IMR-90 (cell line): Measurements from ENCODE around the gene GNL3. TPM values are rescaled to one million over a fixed set of nuclear protein-coding genes. Genes with fewer than 3 reads are reported as not detected.

Experiments
- CEBPB ChIP-seq: IDR thresholded peaks from 2 replicates; pipeline ENCODE4 v1.6.1; 2012; ENCODE audit warnings: low read depth, low read length, improper control_type of control experiment
- CTCF ChIP-seq: conservative IDR thresholded peaks from 2 replicates; pipeline ENCODE4 v1.5.1; 2012; ENCODE audit warnings: mild to moderate bottlenecking, low read depth, low read length, improper control_type of control experiment
- MXI1 ChIP-seq: IDR thresholded peaks from 2 replicates; pipeline ENCODE4 v1.6.1; 2012; ENCODE audit warnings: low read depth, mild to moderate bottlenecking, low read length, moderate library complexity, borderline replicate concordance
- NFE2L2 ChIP-seq: fragments of 150-350 bp; IDR thresholded peaks from 2 replicates; pipeline ENCODE4 v1.6.1; 2016; ENCODE audit warnings: low read depth, mild to moderate bottlenecking, low read length
- POLR2A ChIP-seq: IDR thresholded peaks from 2 replicates; pipeline ENCODE4 v1.6.1; 2012; ENCODE audit warnings: mild to moderate bottlenecking, low read depth, low read length
- RCOR1 ChIP-seq: IDR thresholded peaks from 2 replicates; pipeline ENCODE4 v1.6.1; 2012; ENCODE audit warnings: mild to moderate bottlenecking, low read length, improper control_type of control experiment; ENCODE audit not compliant: insufficient replicate concordance
- RFX5 ChIP-seq: IDR thresholded peaks from 2 replicates; pipeline ENCODE4 v1.8.0; 2012; ENCODE audit warnings: low read depth, mild to moderate bottlenecking, low read length, moderate library complexity
- polyA plus RNA-seq, 3 experiments: library from polyadenylated mRNA; depleted of rRNA; stranded (reverse); fragments of >200 nt; gene quantifications; 2 replicates each; pipeline ENCODE4 v1.2.3, GENCODE V29; 2012; ENCODE audit warnings: low replicate concordance in 1 of 3
- total RNA-seq: library from RNA; depleted of rRNA; stranded (reverse); fragments of >200 nt; gene quantifications from 2 replicates; pipeline ENCODE4 v1.2.3, GENCODE V29; 2012

The GNL3 gene
- total and polyA plus RNA-seq, 2 of the 4 experiments (the other 2 are of a cell fraction) = 66.0 to 90.4 TPM

GRCh38 chr3:52685709-52686691, at the start of gene GNL3, which contains the start of gene PBRM1 (continued):
- TF ChIP-seq MXI1 (peak; percentile 99), CTCF (no peak), NFE2L2 (no peak), RCOR1 (no peak), RFX5 (no peak), POLR2A (peak; percentile 95), CEBPB (no peak)
